NCI-H2227 treated with DMSO at 0.1 percent for 48 hours (cell line): ENCODE data around the gene ZNF93.
A peak's percentile ranks its signal among the peaks of the same experiment; 100 is the strongest.
"Not testable (repeated sequence)": the region's sequence is repeated elsewhere in the genome, so short reads cannot be mapped to it uniquely, and the experiment has no call there.

Experiments
- DNase-seq: peaks from one replicate; lab custom pipeline; 2025; lab: John Stamatoyannopoulos, UW

ZNF93 gene

GRCh38 chr19:19938449-19938848 is 37.7 kb downstream of the ZNF93 start:
- DNase-seq, result no peak

- DNase-seq, result no peak
These were observed 43.3 kb downstream of the ZNF93 start for GRCh38 chr19:19943848-19944582.

GRCh38 chr19:19944583-19944880 is 43.8 kb downstream of the ZNF93 start:
- DNase-seq, result no peak

GRCh38 chr19:19946226-19946625 is 45.5 kb downstream of the ZNF93 start:
- DNase-seq, result no peak

- DNase-seq, result no peak
These were observed 48.1 kb downstream of the ZNF93 start for GRCh38 chr19:19948800-19949199.

- no peak for DNase-seq
These were observed 54.5 kb downstream of the ZNF93 start for GRCh38 chr19:19955208-19955607.

- no peak for DNase-seq
These were observed 55.8 kb downstream of the ZNF93 start for GRCh38 chr19:19956434-19957075.

- not testable (repeated sequence) for DNase-seq
These were observed 57.0 kb downstream of the ZNF93 start for GRCh38 chr19:19957766-19958165.

GRCh38 chr19:19959151-19959799 is 58.5 kb downstream of the ZNF93 start:
- peak; percentile 11 for DNase-seq

- DNase-seq, result no peak
These were observed 63.7 kb downstream of the ZNF93 start for GRCh38 chr19:19964416-19964815.

GRCh38 chr19:19966126-19966525 is 65.4 kb downstream of the ZNF93 start:
- DNase-seq, result not testable (repeated sequence)

- no peak for DNase-seq
These were observed 66.1 kb downstream of the ZNF93 start for GRCh38 chr19:19966862-19967261.
